Tibial nerve (tissue), 4 donors: ENCODE measurements around the gene KCNIP3. TPM values are rescaled to one million over a fixed set of nuclear protein-coding genes. Genes with fewer than 3 reads are reported as not detected.

Experiments used
- DNase-seq, 2 donors: peaks; one replicate each; pipeline ENCODE4 v3.0.0-alpha.2; 2019; ENCODE audit warnings: low spot score in 2 of 2
- H3K27ac ChIP-seq, 4 donors: fragments of 200-600 bp; sonication (generic) in 3 of 4; one replicate each; pipeline ENCODE4 v1.5.1; 2017 to 2019; ENCODE audit warnings: mild to moderate bottlenecking in 1 of 4
- H3K27me3 ChIP-seq, 2 donors: fragments of 200-600 bp; sonication (generic) in 1 of 2; one replicate each; pipeline versions ENCODE4 v1.5.1 to v1.6.0; 2017 to 2019
- H3K36me3 ChIP-seq, 3 donors: fragments of 200-600 bp; sonication (generic); one replicate each; pipeline ENCODE4 v1.5.1; 2018 to 2019
- H3K4me1 ChIP-seq, 4 donors: fragments of 200-600 bp; sonication (generic) in 3 of 4; one replicate each; pipeline ENCODE4 v1.5.1; 2017 to 2019
- H3K4me3 ChIP-seq, 4 donors: fragments of 200-600 bp; sonication (generic) in 3 of 4; one replicate each; pipeline ENCODE4 v1.5.1; 2017 to 2019; ENCODE audit warnings: mild to moderate bottlenecking in 1 of 4, moderate library complexity in 1 of 4
- H3K9me3 ChIP-seq, 4 donors: fragments of 200-600 bp; sonication (generic) in 3 of 4; one replicate each; pipeline ENCODE4 v1.5.1; 2017 to 2019
- CTCF ChIP-seq, 5 experiments: fragments of 200-600 bp in 3 of 5; fragments of 450-650 bp in 2 of 5; sonication (generic) in 3 of 5; IDR thresholded peaks; one replicate each; pipeline ENCODE4 v1.5.1; 2016 to 2019; ENCODE audit warnings: antibody characterized with exemption in 5 of 5, mild to moderate bottlenecking in 3 of 5, moderate library complexity in 2 of 5
- EP300 ChIP-seq, 2 donors: sonication (generic); formaldehyde crosslinking; IDR thresholded peaks; one replicate each; pipeline ENCODE4 v1.6.1; 2017; ENCODE audit warnings: antibody characterized with exemption in 2 of 2, mild to moderate bottlenecking in 1 of 2
- POLR2A ChIP-seq, 2 donors: fragments of 450-650 bp; IDR thresholded peaks; one replicate each; pipeline ENCODE4 v1.6.1; 2017; ENCODE audit warnings: antibody characterized with exemption in 2 of 2, mild to moderate bottlenecking in 2 of 2, moderate library complexity in 2 of 2
- whole genome bisulfite sequencing, 2 donors: methylation state at CpG; one replicate each; pipeline ENCODE4 v1.1.5; 2018; 5-methylcytosine and 5-hydroxymethylcytosine counted together
- total RNA-seq, 4 donors: library from RNA; depleted of rRNA; stranded (reverse); fragments of >200 nt; gene quantifications; one replicate each; pipeline ENCODE4 v1.1.0, GENCODE V29; 2016

Gene KCNIP3
- total RNA-seq, 4 donors from 2014 or later: 35.1 to 90.8 (median 50.2) TPM

GRCh38 chr2:95301876-95302641 lies 4.9 kb downstream of the KCNIP3 start:
- Histone ChIP-seq H3K27me3 (peaks cover 0 to 42% of the 10 kb centered on the region in 2 donors), H3K27ac (no peak overlapping the region), H3K9me3 (no peaks in the 10 kb centered on the region), H3K36me3 (no peaks in the 10 kb centered on the region), H3K4me1 (no peaks in the 10 kb centered on the region), H3K4me3 (no peak overlapping the region)
- DNase-seq: no peak
- no peak for TF ChIP-seq EP300 (IDR thresholded peaks at IDR 0.05)
- TF ChIP-seq CTCF (IDR thresholded peaks at IDR 0.05): no peak
- TF ChIP-seq POLR2A (IDR thresholded peaks at IDR 0.05): no peak
- 60 to 64% methylated on average over 14 of the region's 17 CpGs for WGBS, 2 donors

GRCh38 chr2:95303191-95303919 lies 6.2 kb downstream of the KCNIP3 start:
- no peak overlapping the region for H3K27ac ChIP-seq
- 75 to 77% methylated on average over 19 of the region's 19 CpGs for WGBS, 2 donors
- no peak overlapping the region for H3K4me3 ChIP-seq
- no peaks in the 10 kb centered on the region for H3K9me3 ChIP-seq
- H3K27me3 ChIP-seq: peaks cover 0 to 42% of the 10 kb centered on the region in 2 donors
- TF ChIP-seq CTCF (IDR thresholded peaks at IDR 0.05) (no peak), POLR2A (IDR thresholded peaks at IDR 0.05) (no peak), EP300 (IDR thresholded peaks at IDR 0.05) (no peak)
- no peaks in the 10 kb centered on the region for H3K4me1 ChIP-seq
- DNase-seq: no peak
- H3K36me3 ChIP-seq: no peaks in the 10 kb centered on the region

GRCh38 chr2:95305380-95306061 lies 8.4 kb downstream of the KCNIP3 start:
- no peaks in the 10 kb centered on the region for H3K36me3 ChIP-seq
- H3K9me3 ChIP-seq: no peaks in the 10 kb centered on the region
- no peak overlapping the region for H3K4me3 ChIP-seq
- 60 to 62% methylated on average over 15 of the region's 15 CpGs for WGBS, 2 donors
- peaks cover 0 to 25% of the 10 kb centered on the region in 2 donors for H3K27me3 ChIP-seq
- no peak for TF ChIP-seq CTCF (IDR thresholded peaks at IDR 0.05)
- TF ChIP-seq EP300 (IDR thresholded peaks at IDR 0.05): no peak
- no peak for TF ChIP-seq POLR2A (IDR thresholded peaks at IDR 0.05)
- no peak overlapping the region for H3K27ac ChIP-seq
- DNase-seq: no peak
- no peaks in the 10 kb centered on the region for H3K4me1 ChIP-seq

GRCh38 chr2:95306336-95306895 lies 9.3 kb downstream of the KCNIP3 start:
- H3K4me3 ChIP-seq: no peak overlapping the region
- peaks cover 0 to 16% of the 10 kb centered on the region in 2 donors for H3K27me3 ChIP-seq
- WGBS, 2 donors: 85 to 91% methylated on average over 7 to 10 of the region's 10 CpGs
- no peaks in the 10 kb centered on the region for H3K4me1 ChIP-seq
- no peak overlapping the region for H3K27ac ChIP-seq
- no peaks in the 10 kb centered on the region for H3K36me3 ChIP-seq
- no peaks in the 10 kb centered on the region for H3K9me3 ChIP-seq
- TF ChIP-seq CTCF (IDR thresholded peaks at IDR 0.05): no peak
- no peak for TF ChIP-seq POLR2A (IDR thresholded peaks at IDR 0.05)
- no peak for TF ChIP-seq EP300 (IDR thresholded peaks at IDR 0.05)
- no peak for DNase-seq
